GM23338 (cell line): ENCODE measurements around the gene GLRB. TPM values are rescaled to one million over a fixed set of nuclear protein-coding genes. Genes with fewer than 3 reads are reported as not detected.

ENCODE experiments used
- ATAC-seq: fragments of 200-7000 bp; cut with Tn5 transposase; 3 replicates; pipeline ENCODE4 v1.9.1; 2020
- DNase-seq: peaks from one replicate; pipeline ENCODE4 v3.0.0-alpha.2; 2015; ENCODE audit warnings: low spot score
- H2AFZ ChIP-seq: fragments of 200-600 bp; sonication (generic); 2 replicates; pipeline ENCODE4 v1.8.0; 2016; ENCODE audit warnings: antibody characterized with exemption, mild to moderate bottlenecking, moderate library complexity
- H3F3A ChIP-seq: fragments of 200-600 bp; sonication (generic); replicated peaks from 2 replicates; pipeline ENCODE4 v1.8.0; 2017; ENCODE audit warnings: antibody characterized with exemption, mixed run types, low read depth
- H3K27ac ChIP-seq: fragments of 200-600 bp; sonication (generic); 2 replicates; pipeline ENCODE4 v1.6.1; 2016; ENCODE audit warnings: low read depth
- H3K27me3 ChIP-seq: fragments of 200-600 bp; sonication (generic); 2 replicates; pipeline ENCODE4 v1.8.0; 2016; ENCODE audit warnings: mild to moderate bottlenecking, mixed run types, moderate library complexity; ENCODE audit not compliant: insufficient read depth
- H3K36me3 ChIP-seq: fragments of 200-600 bp; sonication (generic); 2 replicates; pipeline ENCODE4 v1.8.0; 2016; ENCODE audit warnings: mild to moderate bottlenecking; ENCODE audit not compliant: insufficient read depth
- H3K4me1 ChIP-seq: fragments of 200-600 bp; sonication (generic); 2 replicates; pipeline ENCODE4 v1.8.0; 2016; ENCODE audit warnings: mild to moderate bottlenecking, moderate library complexity; ENCODE audit not compliant: insufficient read depth
- H3K4me2 ChIP-seq: fragments of 200-600 bp; sonication (generic); 2 replicates; pipeline ENCODE4 v1.7.1; 2017; ENCODE audit warnings: mixed run types
- H3K4me3 ChIP-seq: fragments of 200-600 bp; sonication (generic); 2 replicates; pipeline ENCODE4 v1.6.1; 2016; ENCODE audit warnings: mixed run types
- H3K79me2 ChIP-seq: fragments of 200-600 bp; sonication (generic); replicated peaks from 2 replicates; pipeline ENCODE4 v1.8.0; 2017; ENCODE audit warnings: mild to moderate bottlenecking; ENCODE audit not compliant: insufficient read depth
- H3K9me2 ChIP-seq: fragments of 200-600 bp; sonication (generic); 2 replicates; pipeline ENCODE4 v1.8.0; 2017; ENCODE audit not compliant: insufficient read depth
- H4K20me1 ChIP-seq: fragments of 200-600 bp; sonication (generic); replicated peaks from 2 replicates; pipeline ENCODE4 v1.8.0; 2017; ENCODE audit warnings: mild to moderate bottlenecking; ENCODE audit not compliant: insufficient read depth
- H3K27ac Mint-ChIP-seq: 2 replicates; pipeline ENCODE4 v1.8.0; 2020; ENCODE audit warnings: inconsistent platforms, mild to moderate bottlenecking, moderate library complexity, mixed read lengths
- H3K27me3 Mint-ChIP-seq: 3 replicates; pipeline ENCODE4 v1.8.0; 2022; ENCODE audit warnings: low read depth, mild to moderate bottlenecking, moderate library complexity, mixed read lengths, inconsistent platforms; ENCODE audit not compliant: insufficient read depth, poor library complexity
- H3K36me3 Mint-ChIP-seq: 3 replicates; pipeline ENCODE4 v1.8.0; 2021; ENCODE audit warnings: low read depth, mild to moderate bottlenecking, inconsistent platforms, moderate library complexity, mixed read lengths
- H3K4me1 Mint-ChIP-seq: 3 replicates; pipeline ENCODE4 v1.8.0; 2020; ENCODE audit warnings: mild to moderate bottlenecking, inconsistent platforms, mixed read lengths
- H3K4me3 Mint-ChIP-seq: 3 replicates; pipeline ENCODE4 v1.8.0; 2021; ENCODE audit warnings: moderate library complexity, mild to moderate bottlenecking, inconsistent platforms, mixed read lengths
- H3K9me3 Mint-ChIP-seq: 3 replicates; pipeline ENCODE4 v1.8.0; 2020; ENCODE audit warnings: moderate library complexity, mild to moderate bottlenecking, inconsistent platforms, mixed read lengths
- CREB1 ChIP-seq: fragments of 250-450 bp; sonication (Bioruptor Pico); IDR thresholded peaks from 2 replicates; pipeline ENCODE4 v1.5.0; 2020; ENCODE audit warnings: low read depth, mild to moderate bottlenecking, moderate library complexity
- CTCF ChIP-seq, 2 experiments: fragments of 200-600 bp in 1 of 2; sonication (generic) in 1 of 2; conservative IDR thresholded peaks; 2 replicates each; pipeline versions ENCODE4 v1.5.1 to v1.6.1; 2016 to 2017; ENCODE audit warnings: antibody characterized with exemption in 2 of 2, low read depth in 2 of 2, mild to moderate bottlenecking in 2 of 2, moderate library complexity in 1 of 2
- JUNB ChIP-seq: IDR thresholded peaks from one replicate; pipeline ENCODE4 v1.6.1; 2016; ENCODE audit warnings: antibody characterized with exemption; ENCODE audit not compliant: unreplicated experiment
- POLR2AphosphoS5 ChIP-seq: IDR thresholded peaks from 2 replicates; pipeline ENCODE4 v1.6.1; 2016; ENCODE audit warnings: antibody characterized with exemption, low read depth
- REST ChIP-seq: IDR thresholded peaks from one replicate; pipeline ENCODE4 v1.6.1; 2018; ENCODE audit warnings: antibody characterized with exemption; ENCODE audit not compliant: unreplicated experiment
- STAT1 ChIP-seq: IDR thresholded peaks from one replicate; pipeline ENCODE4 v1.6.1; 2016; ENCODE audit warnings: antibody characterized with exemption; ENCODE audit not compliant: unreplicated experiment
- ZNF114 ChIP-seq: fragments of 250-450 bp; sonication (Bioruptor Pico); IDR thresholded peaks from 2 replicates; pipeline ENCODE4 v1.5.0; 2020; ENCODE audit warnings: mild to moderate bottlenecking, moderate library complexity
- ZNF331 ChIP-seq: fragments of 250-450 bp; sonication (Bioruptor Pico); IDR thresholded peaks from 2 replicates; pipeline ENCODE4 v1.5.0; 2020; ENCODE audit warnings: low read depth, mild to moderate bottlenecking, moderate library complexity
- polyA plus RNA-seq: library from polyadenylated mRNA; unstranded; fragments of >200 nt; fragmentation: Nextera tagmentation; extraction: Ambion mirVana; gene quantifications from 2 replicates; pipeline ENCODE4 v1.2.1, GENCODE V29; 2016
- total RNA-seq: library from RNA; depleted of rRNA; stranded (reverse); fragments of >200 nt; shearing (Covaris generic); gene quantifications from 2 replicates; pipeline ENCODE4 v1.2.3, GENCODE V29; 2014
- TF ChIP-seq, protein P1 (sequence below): IDR thresholded peaks from 2 replicates; pipeline ENCODE4 v1.6.1; 2016; ENCODE audit warnings: antibody characterized with exemption
- TF ChIP-seq, protein P2 (sequence below): fragments of 250-450 bp; sonication (Bioruptor Pico); IDR thresholded peaks from 2 replicates; pipeline ENCODE4 v1.5.0; 2020; ENCODE audit warnings: mild to moderate bottlenecking, moderate library complexity

Gene GLRB
- total and polyA plus RNA-seq, 2 experiments from 2014 or later, result 1.0 to 1.3 TPM

- Histone ChIP-seq H3K27me3 (no peaks in the 10 kb centered on the region), H3K9me2 (no peaks in the 10 kb centered on the region), H2AFZ (no peak overlapping the region), H3K36me3 (no peaks in the 10 kb centered on the region), H3K27ac (no peak overlapping the region), H3F3A (no peaks in the 10 kb centered on the region), H3K4me1 (no peaks in the 10 kb centered on the region), H3K79me2 (no peaks in the 10 kb centered on the region), H4K20me1 (no peaks in the 10 kb centered on the region), H3K4me2 (no peak overlapping the region), H3K4me3 (no peak overlapping the region)
- peaks cover 5% of the 10 kb centered on the region; the same call in 2 of the 3 replicates for H3K9me3 Mint-ChIP-seq
- no peak for DNase-seq
- H3K36me3 Mint-ChIP-seq, result peaks cover 6% of the 10 kb centered on the region; the same call in 2 of the 3 replicates
- no peak for ATAC-seq
- H3K4me1 Mint-ChIP-seq, result peaks cover 6% of the 10 kb centered on the region; the same call in 2 of the 3 replicates
- H3K4me3 Mint-ChIP-seq, result no peak overlapping the region
- H3K27ac Mint-ChIP-seq, result no peak overlapping the region
- TF ChIP-seq REST (no peak), CREB1 (CRISPR knock-in tag) (no peak)
- peaks cover 4% of the 10 kb centered on the region for H3K27me3 Mint-ChIP-seq
Measured at GRCh38 chr4:157184300-157184699, 108.3 kb downstream of the GLRB start.

GRCh38 chr4:157185363-157185762, 109.4 kb downstream of the GLRB start:
- no peaks in the 10 kb centered on the region for H3K4me1 ChIP-seq
- no peaks in the 10 kb centered on the region for H3F3A ChIP-seq
- DNase-seq, result no peak
- no peak overlapping the region for H3K27ac ChIP-seq
- no peaks in the 10 kb centered on the region for H3K36me3 ChIP-seq
- no peak overlapping the region for H3K4me3 Mint-ChIP-seq
- H3K9me3 Mint-ChIP-seq, result peaks cover 5% of the 10 kb centered on the region; the same call in 2 of the 3 replicates
- no peak for ATAC-seq
- H3K79me2 ChIP-seq, result no peaks in the 10 kb centered on the region
- no peak overlapping the region for H3K4me2 ChIP-seq
- peaks cover 5% of the 10 kb centered on the region; the same call in 2 of the 3 replicates for H3K36me3 Mint-ChIP-seq
- no peaks in the 10 kb centered on the region for H4K20me1 ChIP-seq
- no peak overlapping the region for H2AFZ ChIP-seq
- no peak overlapping the region for H3K4me3 ChIP-seq
- H3K9me2 ChIP-seq, result no peaks in the 10 kb centered on the region
- H3K27ac Mint-ChIP-seq, result no peak overlapping the region
- H3K27me3 ChIP-seq, result no peaks in the 10 kb centered on the region
- H3K4me1 Mint-ChIP-seq, result peaks cover 6% of the 10 kb centered on the region; the same call in 2 of the 3 replicates
- H3K27me3 Mint-ChIP-seq, result peaks cover 4% of the 10 kb centered on the region
- TF ChIP-seq JUNB (no peak), CTCF (conservative IDR thresholded peaks at IDR 0.05; ENCODE audit: low read depth in 2 of 2) (no peak), POLR2AphosphoS5 (no peak), ZNF331 (CRISPR knock-in tag) (no peak), CREB1 (CRISPR knock-in tag) (no peak), ZNF114 (CRISPR knock-in tag) (no peak), STAT1 (no peak)
- TF ChIP-seq, protein P1, sequence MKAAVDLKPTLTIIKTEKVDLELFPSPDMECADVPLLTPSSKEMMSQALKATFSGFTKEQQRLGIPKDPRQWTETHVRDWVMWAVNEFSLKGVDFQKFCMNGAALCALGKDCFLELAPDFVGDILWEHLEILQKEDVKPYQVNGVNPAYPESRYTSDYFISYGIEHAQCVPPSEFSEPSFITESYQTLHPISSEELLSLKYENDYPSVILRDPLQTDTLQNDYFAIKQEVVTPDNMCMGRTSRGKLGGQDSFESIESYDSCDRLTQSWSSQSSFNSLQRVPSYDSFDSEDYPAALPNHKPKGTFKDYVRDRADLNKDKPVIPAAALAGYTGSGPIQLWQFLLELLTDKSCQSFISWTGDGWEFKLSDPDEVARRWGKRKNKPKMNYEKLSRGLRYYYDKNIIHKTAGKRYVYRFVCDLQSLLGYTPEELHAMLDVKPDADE, result no peak
- TF ChIP-seq, protein P2, sequence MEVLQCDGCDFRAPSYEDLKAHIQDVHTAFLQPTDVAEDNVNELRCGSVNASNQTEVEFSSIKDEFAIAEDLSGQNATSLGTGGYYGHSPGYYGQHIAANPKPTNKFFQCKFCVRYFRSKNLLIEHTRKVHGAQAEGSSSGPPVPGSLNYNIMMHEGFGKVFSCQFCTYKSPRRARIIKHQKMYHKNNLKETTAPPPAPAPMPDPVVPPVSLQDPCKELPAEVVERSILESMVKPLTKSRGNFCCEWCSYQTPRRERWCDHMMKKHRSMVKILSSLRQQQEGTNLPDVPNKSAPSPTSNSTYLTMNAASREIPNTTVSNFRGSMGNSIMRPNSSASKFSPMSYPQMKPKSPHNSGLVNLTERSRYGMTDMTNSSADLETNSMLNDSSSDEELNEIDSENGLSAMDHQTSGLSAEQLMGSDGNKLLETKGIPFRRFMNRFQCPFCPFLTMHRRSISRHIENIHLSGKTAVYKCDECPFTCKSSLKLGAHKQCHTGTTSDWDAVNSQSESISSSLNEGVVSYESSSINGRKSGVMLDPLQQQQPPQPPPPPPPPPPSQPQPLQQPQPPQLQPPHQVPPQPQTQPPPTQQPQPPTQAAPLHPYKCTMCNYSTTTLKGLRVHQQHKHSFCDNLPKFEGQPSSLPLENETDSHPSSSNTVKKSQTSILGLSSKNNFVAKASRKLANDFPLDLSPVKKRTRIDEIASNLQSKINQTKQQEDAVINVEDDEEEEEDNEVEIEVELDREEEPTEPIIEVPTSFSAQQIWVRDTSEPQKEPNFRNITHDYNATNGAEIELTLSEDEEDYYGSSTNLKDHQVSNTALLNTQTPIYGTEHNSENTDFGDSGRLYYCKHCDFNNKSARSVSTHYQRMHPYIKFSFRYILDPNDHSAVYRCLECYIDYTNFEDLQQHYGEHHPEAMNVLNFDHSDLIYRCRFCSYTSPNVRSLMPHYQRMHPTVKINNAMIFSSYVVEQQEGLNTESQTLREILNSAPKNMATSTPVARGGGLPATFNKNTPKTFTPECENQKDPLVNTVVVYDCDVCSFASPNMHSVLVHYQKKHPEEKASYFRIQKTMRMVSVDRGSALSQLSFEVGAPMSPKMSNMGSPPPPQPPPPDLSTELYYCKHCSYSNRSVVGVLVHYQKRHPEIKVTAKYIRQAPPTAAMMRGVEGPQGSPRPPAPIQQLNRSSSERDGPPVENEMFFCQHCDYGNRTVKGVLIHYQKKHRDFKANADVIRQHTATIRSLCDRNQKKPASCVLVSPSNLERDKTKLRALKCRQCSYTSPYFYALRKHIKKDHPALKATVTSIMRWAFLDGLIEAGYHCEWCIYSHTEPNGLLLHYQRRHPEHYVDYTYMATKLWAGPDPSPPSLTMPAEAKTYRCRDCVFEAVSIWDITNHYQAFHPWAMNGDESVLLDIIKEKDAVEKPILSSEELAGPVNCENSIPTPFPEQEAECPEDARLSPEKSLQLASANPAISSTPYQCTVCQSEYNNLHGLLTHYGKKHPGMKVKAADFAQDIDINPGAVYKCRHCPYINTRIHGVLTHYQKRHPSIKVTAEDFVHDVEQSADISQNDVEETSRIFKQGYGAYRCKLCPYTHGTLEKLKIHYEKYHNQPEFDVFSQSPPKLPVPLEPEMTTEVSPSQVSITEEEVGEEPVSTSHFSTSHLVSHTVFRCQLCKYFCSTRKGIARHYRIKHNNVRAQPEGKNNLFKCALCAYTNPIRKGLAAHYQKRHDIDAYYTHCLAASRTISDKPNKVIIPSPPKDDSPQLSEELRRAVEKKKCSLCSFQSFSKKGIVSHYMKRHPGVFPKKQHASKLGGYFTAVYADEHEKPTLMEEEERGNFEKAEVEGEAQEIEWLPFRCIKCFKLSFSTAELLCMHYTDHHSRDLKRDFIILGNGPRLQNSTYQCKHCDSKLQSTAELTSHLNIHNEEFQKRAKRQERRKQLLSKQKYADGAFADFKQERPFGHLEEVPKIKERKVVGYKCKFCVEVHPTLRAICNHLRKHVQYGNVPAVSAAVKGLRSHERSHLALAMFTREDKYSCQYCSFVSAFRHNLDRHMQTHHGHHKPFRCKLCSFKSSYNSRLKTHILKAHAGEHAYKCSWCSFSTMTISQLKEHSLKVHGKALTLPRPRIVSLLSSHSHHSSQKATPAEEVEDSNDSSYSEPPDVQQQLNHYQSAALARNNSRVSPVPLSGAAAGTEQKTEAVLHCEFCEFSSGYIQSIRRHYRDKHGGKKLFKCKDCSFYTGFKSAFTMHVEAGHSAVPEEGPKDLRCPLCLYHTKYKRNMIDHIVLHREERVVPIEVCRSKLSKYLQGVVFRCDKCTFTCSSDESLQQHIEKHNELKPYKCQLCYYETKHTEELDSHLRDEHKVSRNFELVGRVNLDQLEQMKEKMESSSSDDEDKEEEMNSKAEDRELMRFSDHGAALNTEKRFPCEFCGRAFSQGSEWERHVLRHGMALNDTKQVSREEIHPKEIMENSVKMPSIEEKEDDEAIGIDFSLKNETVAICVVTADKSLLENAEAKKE (CRISPR knock-in tag), result no peak
